Hematopoietic multipotent progenitor cell treated with erythropoietin and hydrocortisone succinate and interleukin-3 and kit ligand, for 15 days (in vitro differentiated cells): Measurements from ENCODE around the gene ZNF581.

ENCODE experiments used
- DNase-seq: peaks from one replicate; pipeline ENCODE4 v3.0.0-alpha.2; 2015; ENCODE audit warnings: low spot score

The ZNF581 gene

GRCh38 chr19:55648585-55649267 is 5.3 kb downstream of the ZNF581 start:
- DNase-seq = no peak

- DNase-seq = no peak
These were observed 6.0 kb downstream of the ZNF581 start for GRCh38 chr19:55649268-55650125.

- DNase-seq = no peak
These were observed 6.7 kb downstream of the ZNF581 start for GRCh38 chr19:55650126-55650557.

- no peak for DNase-seq
These were observed 7.3 kb downstream of the ZNF581 start for GRCh38 chr19:55650602-55651230.

GRCh38 chr19:55651236-55651635 is 7.8 kb downstream of the ZNF581 start:
- DNase-seq = no peak

GRCh38 chr19:55652311-55653128 is 9.1 kb downstream of the ZNF581 start:
- no peak for DNase-seq

- peak; percentile 96 for DNase-seq
These were observed 10.3 kb downstream of the ZNF581 start for GRCh38 chr19:55653651-55654322.

- peak; percentile 99 for DNase-seq
These were observed 10.9 kb downstream of the ZNF581 start for GRCh38 chr19:55654323-55654867.

- DNase-seq = peak; percentile 96
These were observed 11.6 kb downstream of the ZNF581 start, which contains the start of gene U2AF2 for GRCh38 chr19:55654868-55655647. Gene U2AF2 (plus strand): TSS chr19:55655035. CDS start chr19:55655105, 70 bp downstream.

- no peak for DNase-seq
These were observed 12.2 kb downstream of the ZNF581 start for GRCh38 chr19:55655648-55656040.

GRCh38 chr19:55656552-55656951 is 13.1 kb downstream of the ZNF581 start:
- DNase-seq = no peak

GRCh38 chr19:55656988-55657747 is 13.7 kb downstream of the ZNF581 start:
- no peak for DNase-seq

GRCh38 chr19:55658846-55659459 is 15.5 kb downstream of the ZNF581 start:
- DNase-seq = no peak

- DNase-seq = no peak
These were observed 16.4 kb downstream of the ZNF581 start for GRCh38 chr19:55659822-55660221.

GRCh38 chr19:55660404-55660803 is 17.0 kb downstream of the ZNF581 start:
- DNase-seq = no peak

- no peak for DNase-seq
These were observed 17.5 kb downstream of the ZNF581 start for GRCh38 chr19:55660991-55661390.

- DNase-seq = no peak
These were observed 18.4 kb downstream of the ZNF581 start for GRCh38 chr19:55661826-55662225.

- no peak for DNase-seq
These were observed 20.5 kb downstream of the ZNF581 start for GRCh38 chr19:55663846-55664536.
